ENCODE measurements around the gene SPPL3. TPM values are rescaled to one million over a fixed set of nuclear protein-coding genes. Genes with fewer than 3 reads are reported as not detected.

The SPPL3 gene
- total RNA-seq, 8 experiments from 2014 or later = 8.3 to 28.7 (median 22.7) TPM

- 82 to 100% (median 97%) methylated on average over 2 to 6 of the region's 7 CpGs; no CpG with 5 or more reads in 4 of the 10 experiments for WGBS, 10 experiments
- H3K4me1 ChIP-seq (replicated peaks in 1 of 2) = no peaks in the 10 kb centered on the region
- no peak overlapping the region for H3K4me3 ChIP-seq
- in situ Hi-C loops (cut with MboI; ENCODE audit: low pct_unique_long_range_greater_than_20kb in 2 of 9, low sequenced_read_pairs in 9 of 9, unreplicated experiment in 9 of 9) = loop anchor here in 1 of 9 experiments (25.0 kb wide), 1 partner anchor 214 kb away; no protein-coding TSS in a partner anchor
- H3K27ac ChIP-seq = no peak overlapping the region
- ATAC-seq (replicated peaks in 6 of 8) = no peak
These were observed 155.9 kb downstream of the SPPL3 start for GRCh38 chr12:120748242-120748641.

DNA sequence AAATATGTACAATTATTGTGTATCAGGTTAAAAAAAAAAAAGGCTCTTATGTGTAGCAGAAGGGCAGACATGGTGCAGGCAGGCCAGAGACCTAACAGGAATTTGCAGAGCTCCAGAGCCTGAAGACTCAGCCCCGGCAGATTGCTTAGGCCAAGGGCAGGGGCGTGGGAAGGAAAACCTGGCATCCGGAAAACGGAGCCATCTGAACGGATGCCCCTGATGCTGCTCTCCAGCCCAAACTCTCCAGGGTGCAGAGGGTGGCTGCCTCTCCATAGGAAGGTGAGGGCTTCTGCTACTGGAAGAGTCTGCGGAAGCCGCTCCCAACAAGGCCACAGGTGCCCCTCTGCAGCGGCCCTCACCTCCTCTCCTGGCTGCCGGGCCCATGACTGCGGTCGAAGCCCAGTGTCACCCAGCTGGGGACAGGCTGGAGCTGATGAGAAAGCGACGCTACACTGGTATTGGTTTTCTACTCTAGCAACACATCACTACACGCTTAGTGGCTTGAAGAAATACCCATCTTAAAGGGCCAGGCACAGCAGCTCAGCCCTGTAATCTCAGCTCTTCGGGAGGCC lies 159.2 kb downstream of the SPPL3 start:
- no peak overlapping the region for H3K4me3 ChIP-seq
- no peak overlapping the region for H3K27ac ChIP-seq
- in situ Hi-C loops (cut with MboI; ENCODE audit: low pct_unique_long_range_greater_than_20kb in 2 of 9, low sequenced_read_pairs in 9 of 9, unreplicated experiment in 9 of 9) = loop anchor here in 1 of 9 experiments (25.0 kb wide), 1 partner anchor 217 kb away; no protein-coding TSS in a partner anchor
- WGBS, 10 experiments = 0 to 100% (median 88%) methylated on average over 1 to 11 of the region's 15 CpGs; no CpG with 5 or more reads in 3 of the 10 experiments
- ATAC-seq (replicated peaks in 6 of 8) = no peak
- no peaks in the 10 kb centered on the region for H3K4me1 ChIP-seq (replicated peaks in 1 of 2)

DNA sequence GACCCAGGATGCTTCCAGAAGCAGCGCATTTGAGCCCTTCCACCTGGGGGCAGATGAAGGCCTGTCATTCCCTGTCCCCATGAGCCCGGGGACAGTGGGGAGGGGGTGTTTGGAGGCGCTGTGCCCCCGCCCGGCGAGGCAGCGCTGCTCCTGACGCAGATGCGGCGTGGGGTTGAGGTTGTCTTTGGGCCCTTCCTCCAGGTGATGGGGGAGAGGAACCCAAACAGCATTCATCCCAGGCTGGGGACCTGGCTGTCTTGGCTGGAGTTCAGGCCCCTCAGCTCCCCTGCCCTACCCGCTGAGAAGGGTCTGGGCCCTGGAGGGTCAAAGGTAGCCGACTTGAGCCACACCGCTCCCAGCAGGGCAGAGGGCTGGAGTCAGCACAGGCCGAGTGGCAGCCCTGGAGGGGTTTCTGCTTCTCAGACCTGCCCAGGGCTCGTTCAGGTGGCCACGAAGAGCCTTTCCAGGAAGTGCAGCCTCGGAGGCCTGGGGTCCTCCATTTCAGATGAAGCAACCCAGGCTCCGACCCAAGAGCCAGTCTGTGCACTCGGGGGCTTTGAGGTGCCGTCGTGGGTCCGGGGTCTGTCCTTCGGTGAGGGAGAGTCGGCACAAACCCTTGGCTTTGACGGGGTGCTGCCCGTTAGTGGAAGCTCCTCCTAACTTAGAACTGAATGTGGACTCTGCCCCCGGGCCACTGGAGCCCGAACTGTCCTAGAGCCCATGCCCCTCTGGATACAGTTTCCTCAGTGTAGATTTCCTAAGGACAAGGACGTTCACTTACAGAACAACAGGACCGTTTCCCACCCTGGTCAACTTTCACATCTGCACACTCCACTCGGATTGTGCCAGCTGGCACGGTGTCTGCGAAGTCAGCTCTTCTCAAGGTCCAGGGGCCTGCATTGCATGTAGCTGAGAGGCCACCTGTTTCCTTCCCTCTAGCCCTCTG lies 162.4 kb downstream of the SPPL3 start:
- Histone ChIP-seq H3K4me1 (replicated peaks in 1 of 2) (no peaks in the 10 kb centered on the region), H3K4me3 (no peak overlapping the region), H3K27ac (no peak overlapping the region)
- in situ Hi-C loops (cut with MboI; ENCODE audit: low pct_unique_long_range_greater_than_20kb in 2 of 9, low sequenced_read_pairs in 9 of 9, unreplicated experiment in 9 of 9) = loop anchor here in 1 of 9 experiments (25.0 kb wide), 1 partner anchor 221 kb away; no protein-coding TSS in a partner anchor
- ATAC-seq (replicated peaks in 6 of 8) = no peak
- 63 to 100% (median 92%) methylated on average over 3 to 21 of the region's 33 CpGs; no CpG with 5 or more reads in 4 of the 10 experiments for WGBS, 10 experiments

GRCh38 chr12:120740871-120741270 lies 163.3 kb downstream of the SPPL3 start:
- no peaks in the 10 kb centered on the region for H3K4me1 ChIP-seq (replicated peaks in 1 of 2)
- H3K27ac ChIP-seq = no peak overlapping the region
- WGBS, 10 experiments = 41 to 100% (median 95%) methylated on average over 1 to 3 of the region's 15 CpGs; no CpG with 5 or more reads in 6 of the 10 experiments
- no peak overlapping the region for H3K4me3 ChIP-seq
- no peak for ATAC-seq (replicated peaks in 6 of 8)
- in situ Hi-C loops (cut with MboI; ENCODE audit: low pct_unique_long_range_greater_than_20kb in 2 of 9, low sequenced_read_pairs in 9 of 9, unreplicated experiment in 9 of 9) = loop anchor here in 1 of 9 experiments (25.0 kb wide), 1 partner anchor 221 kb away; no protein-coding TSS in a partner anchor

- ATAC-seq (replicated peaks in 6 of 8) = no peak
- 33 to 80% (median 64%) methylated on average over 1 to 6 of the region's 16 CpGs; no CpG with 5 or more reads in 6 of the 10 experiments for WGBS, 10 experiments
- Histone ChIP-seq H3K4me3 (no peak overlapping the region), H3K27ac (no peak overlapping the region), H3K4me1 (replicated peaks in 1 of 2) (no peaks in the 10 kb centered on the region)
- in situ Hi-C loops (cut with MboI; ENCODE audit: low pct_unique_long_range_greater_than_20kb in 2 of 9, low sequenced_read_pairs in 9 of 9, unreplicated experiment in 9 of 9) = loop anchor here in 1 of 9 experiments (25.0 kb wide), 1 partner anchor 222 kb away; no protein-coding TSS in a partner anchor
These were observed 164.1 kb downstream of the SPPL3 start for GRCh38 chr12:120739821-120740613.

DNA sequence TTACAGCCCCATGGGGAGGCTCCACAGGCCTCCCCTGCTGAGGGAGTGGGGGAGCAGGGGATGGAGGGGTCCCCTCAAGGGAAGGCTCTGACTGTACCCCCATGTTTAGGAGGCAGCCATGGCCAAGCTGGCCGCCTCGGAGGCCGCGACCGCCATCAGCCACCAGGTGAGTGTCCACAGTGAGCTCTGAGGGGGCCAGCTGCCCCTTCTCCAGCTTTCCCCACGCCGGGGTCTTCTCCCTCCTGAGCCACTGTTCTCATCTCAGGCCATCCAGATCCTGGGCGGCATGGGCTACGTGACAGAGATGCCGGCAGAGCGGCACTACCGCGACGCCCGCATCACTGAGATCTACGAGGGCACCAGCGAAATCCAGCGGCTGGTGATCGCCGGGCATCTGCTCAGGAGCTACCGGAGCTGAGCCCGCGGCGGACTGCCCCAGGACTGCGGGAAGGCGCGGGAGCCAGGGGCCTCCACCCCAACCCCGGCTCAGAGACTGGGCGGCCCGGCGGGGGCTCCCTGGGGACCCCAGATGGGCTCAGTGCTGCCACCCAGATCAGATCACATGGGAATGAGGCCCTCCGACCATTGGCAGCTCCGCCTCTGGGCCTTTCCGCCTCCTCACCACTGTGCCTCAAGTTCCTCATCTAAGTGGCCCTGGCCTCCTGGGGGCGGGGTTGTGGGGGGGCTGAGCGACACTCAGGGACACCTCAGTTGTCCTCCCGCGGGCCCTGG lies 165.0 kb downstream of the SPPL3 start:
- ATAC-seq (replicated peaks in 6 of 8) = no peak
- no peak overlapping the region for H3K27ac ChIP-seq
- no peak overlapping the region for H3K4me3 ChIP-seq
- in situ Hi-C loops (cut with MboI; ENCODE audit: low pct_unique_long_range_greater_than_20kb in 2 of 9, low sequenced_read_pairs in 9 of 9, unreplicated experiment in 9 of 9) = loop anchor here in 1 of 9 experiments (25.0 kb wide), 1 partner anchor 223 kb away; no protein-coding TSS in a partner anchor
- H3K4me1 ChIP-seq (replicated peaks in 1 of 2) = no peaks in the 10 kb centered on the region
- 100% methylated on average over 4 of the region's 38 CpGs; no CpG with 5 or more reads in 9 of the 10 experiments for WGBS, 10 experiments

DNA sequence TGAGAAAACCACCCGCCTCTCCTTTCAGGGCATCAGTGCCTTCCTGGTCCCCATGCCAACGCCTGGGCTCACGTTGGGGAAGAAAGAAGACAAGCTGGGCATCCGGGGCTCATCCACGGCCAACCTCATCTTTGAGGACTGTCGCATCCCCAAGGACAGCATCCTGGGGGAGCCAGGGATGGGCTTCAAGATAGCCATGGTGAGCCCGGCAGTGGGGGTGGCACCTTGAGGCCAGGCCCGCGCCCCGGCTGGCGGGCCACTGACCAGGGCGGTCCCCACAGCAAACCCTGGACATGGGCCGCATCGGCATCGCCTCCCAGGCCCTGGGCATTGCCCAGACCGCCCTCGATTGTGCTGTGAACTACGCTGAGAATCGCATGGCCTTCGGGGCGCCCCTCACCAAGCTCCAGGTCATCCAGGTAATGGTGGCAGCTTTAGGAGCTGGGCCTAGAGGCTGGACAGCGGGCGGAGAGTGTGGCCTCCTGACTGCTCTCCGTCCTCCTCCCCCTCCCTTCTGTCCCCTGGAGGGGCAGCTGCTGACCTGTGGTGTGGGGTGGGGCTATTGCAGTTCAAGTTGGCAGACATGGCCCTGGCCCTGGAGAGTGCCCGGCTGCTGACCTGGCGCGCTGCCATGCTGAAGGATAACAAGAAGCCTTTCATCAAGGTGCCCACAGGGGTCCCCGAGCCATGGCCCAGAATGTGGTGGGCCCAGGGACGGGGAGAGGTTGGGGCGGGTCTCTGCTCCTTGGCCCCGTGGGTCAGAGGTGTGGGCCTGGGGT lies 165.7 kb downstream of the SPPL3 start:
- ATAC-seq (replicated peaks in 6 of 8) = peak in 1 of 8 experiments; percentile 16
- in situ Hi-C loops (cut with MboI; ENCODE audit: low pct_unique_long_range_greater_than_20kb in 2 of 9, low sequenced_read_pairs in 9 of 9, unreplicated experiment in 9 of 9) = loop anchor here in 1 of 9 experiments (25.0 kb wide), 1 partner anchor 224 kb away; no protein-coding TSS in a partner anchor
- Histone ChIP-seq H3K4me1 (replicated peaks in 1 of 2) (no peaks in the 10 kb centered on the region), H3K4me3 (no peak overlapping the region), H3K27ac (no peak overlapping the region)
- WGBS, 10 experiments = 50 to 95% (median 76%) methylated on average over 1 to 7 of the region's 31 CpGs; no CpG with 5 or more reads in 6 of the 10 experiments

GRCh38 chr12:120737557-120738251 lies 166.5 kb downstream of the SPPL3 start:
- ATAC-seq (replicated peaks in 6 of 8) = peak in 3 of 8 experiments; percentile 39 to 75 (median 42)
- Histone ChIP-seq H3K4me3 (no peak overlapping the region), H3K27ac (no peak overlapping the region), H3K4me1 (replicated peaks in 1 of 2) (no peaks in the 10 kb centered on the region)
- WGBS, 10 experiments = 40 to 86% (median 60%) methylated on average over 1 to 7 of the region's 25 CpGs; no CpG with 5 or more reads in 6 of the 10 experiments
- in situ Hi-C loops (cut with MboI; ENCODE audit: low pct_unique_long_range_greater_than_20kb in 2 of 9, low sequenced_read_pairs in 9 of 9, unreplicated experiment in 9 of 9) = loop anchor here in 1 of 9 experiments (25.0 kb wide), 1 partner anchor 225 kb away; no protein-coding TSS in a partner anchor

- ATAC-seq (replicated peaks in 6 of 8) = no peak
- Histone ChIP-seq H3K4me3 (no peak overlapping the region), H3K4me1 (replicated peaks in 1 of 2) (no peaks in the 10 kb centered on the region), H3K27ac (no peak overlapping the region)
- WGBS, 10 experiments = 60 to 100% (median 89%) methylated on average over 1 to 6 of the region's 38 CpGs; no CpG with 5 or more reads in 4 of the 10 experiments
- in situ Hi-C loops (cut with MboI; ENCODE audit: low pct_unique_long_range_greater_than_20kb in 2 of 9, low sequenced_read_pairs in 9 of 9, unreplicated experiment in 9 of 9) = loop anchor here in 1 of 9 experiments (25.0 kb wide), 1 partner anchor 226 kb away; no protein-coding TSS in a partner anchor
These were observed 167.5 kb downstream of the SPPL3 start for GRCh38 chr12:120736404-120737331.

DNA sequence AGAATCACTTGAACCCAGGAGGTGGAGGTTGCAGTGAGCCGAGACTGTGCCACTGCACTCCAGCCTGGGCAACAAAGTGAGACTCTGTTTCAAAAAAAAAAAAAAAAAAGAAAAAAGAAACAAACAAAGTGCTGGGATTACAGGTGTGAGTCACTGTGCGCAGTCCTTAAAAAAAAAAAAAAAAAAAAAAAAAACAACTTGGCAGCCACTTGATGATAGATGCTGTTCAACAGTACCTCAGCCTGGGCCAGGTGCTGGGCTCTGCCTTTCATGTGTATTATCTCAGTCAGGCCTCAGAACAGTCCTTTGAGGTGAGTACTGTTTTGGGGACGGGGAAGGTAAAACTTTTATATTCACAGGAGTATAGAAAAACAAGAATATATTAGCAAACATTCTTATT lies 169.0 kb downstream of the SPPL3 start:
- WGBS, 10 experiments = 82 to 100% (median 90%) methylated on average over 1 to 2 of the region's 3 CpGs; no CpG with 5 or more reads in 1 of the 10 experiments
- no peaks in the 10 kb centered on the region for H3K4me1 ChIP-seq (replicated peaks in 1 of 2)
- in situ Hi-C loops (cut with MboI; ENCODE audit: low pct_unique_long_range_greater_than_20kb in 2 of 9, low sequenced_read_pairs in 9 of 9, unreplicated experiment in 9 of 9) = loop anchor here in 1 of 9 experiments (25.0 kb wide), 1 partner anchor 227 kb away; no protein-coding TSS in a partner anchor
- no peak overlapping the region for H3K27ac ChIP-seq
- no peak overlapping the region for H3K4me3 ChIP-seq
- no peak for ATAC-seq (replicated peaks in 6 of 8)
